A549 (cell line): ENCODE data around the gene HLA-DMB. TPM values are rescaled to one million over a fixed set of nuclear protein-coding genes. Genes with fewer than 3 reads are reported as not detected.

Experiments used
- CHD2 ChIP-seq: fragments of 150-350 bp; IDR thresholded peaks from 2 replicates; pipeline ENCODE4 v1.6.1; 2014; ENCODE audit warnings: low read length; ENCODE audit not compliant: partially characterized antibody
- EHF ChIP-seq: fragments of 250-450 bp; sonication (Bioruptor Pico); IDR thresholded peaks from 2 replicates; pipeline ENCODE4 v1.5.0; 2020; ENCODE audit warnings: mild to moderate bottlenecking
- EP300 ChIP-seq, 2 experiments: fragments of >200 bp; sonication (Bioruptor Twin); formaldehyde crosslinking; IDR thresholded peaks; 2 replicates in 1 of 2; 3 replicates in 1 of 2; pipeline ENCODE4 v1.6.1; 2016 to 2017
- FOSB ChIP-seq: fragments of 250-450 bp; sonication (Bioruptor Pico); IDR thresholded peaks from 2 replicates; pipeline ENCODE4 v1.5.0; 2020; ENCODE audit warnings: mild to moderate bottlenecking, moderate library complexity
- GATA3 ChIP-seq: IDR thresholded peaks from 2 replicates; pipeline ENCODE4 v1.6.1; 2012; ENCODE audit warnings: borderline replicate concordance
- JUN ChIP-seq, 2 experiments: fragments of >200 bp; sonication (Bioruptor Twin); formaldehyde crosslinking; IDR thresholded peaks; 2 replicates in 1 of 2; 3 replicates in 1 of 2; pipeline ENCODE4 v1.6.1; 2016 to 2017
- MYC ChIP-seq: IDR thresholded peaks from 2 replicates; pipeline ENCODE4 v1.6.1; 2012; ENCODE audit warnings: mild to moderate bottlenecking, inconsistent platforms, low read length, improper control_type of control experiment, borderline replicate concordance
- NPAS2 ChIP-seq: fragments of 250-450 bp; sonication (Bioruptor Pico); IDR thresholded peaks from 2 replicates; pipeline ENCODE4 v1.8.0; 2022; ENCODE audit warnings: mild to moderate bottlenecking, moderate library complexity, borderline replicate concordance
- PHF8 ChIP-seq: fragments of 200-600 bp; sonication (generic); IDR thresholded peaks from 2 replicates; pipeline ENCODE4 v1.6.1; 2016; ENCODE audit warnings: low read depth, mild to moderate bottlenecking, antibody characterized with exemption, moderate library complexity, borderline replicate concordance
- POLR2A ChIP-seq: IDR thresholded peaks from 2 replicates; pipeline ENCODE4 v1.6.1; 2012; ENCODE audit warnings: mild to moderate bottlenecking, low read length
- POLR2AphosphoS2 ChIP-seq: conservative IDR thresholded peaks from 2 replicates; pipeline ENCODE4 v1.6.1; 2012; ENCODE audit warnings: low read length, improper control_type of control experiment, inconsistent platforms
- SMC3 ChIP-seq: fragments of >200 bp; sonication (Bioruptor Twin); formaldehyde crosslinking; IDR thresholded peaks from 3 replicates; pipeline ENCODE4 v1.6.1; 2018; ENCODE audit warnings: inconsistent platforms
- SREBF2 ChIP-seq: fragments of 450-650 bp; IDR thresholded peaks from 2 replicates; pipeline ENCODE4 v1.6.1; 2014; ENCODE audit warnings: mild to moderate bottlenecking, moderate library complexity
- ZFP36 ChIP-seq: fragments of 450-650 bp; IDR thresholded peaks from 2 replicates; pipeline ENCODE4 v1.6.1; 2014; ENCODE audit warnings: borderline replicate concordance; ENCODE audit not compliant: partially characterized antibody
- polyA plus RNA-seq, 4 experiments: library from polyadenylated mRNA; depleted of rRNA in 3 of 4; stranded (reverse); fragments of >200 nt; fragmentation: RNase III in 1 of 4; extraction: RNeasy Plus Mini Kit Qiagen cat#74134 plus additional on column Dnase treatment in 1 of 4; gene quantifications; 2 replicates in 3 of 4; 3 replicates in 1 of 4; pipeline ENCODE4 v1.2.3, GENCODE V29; 2011 to 2017
- TF ChIP-seq, protein P1 (sequence below): fragments of 200-600 bp; sonication (generic); IDR thresholded peaks from 2 replicates; pipeline ENCODE4 v1.6.1; 2016; ENCODE audit warnings: antibody characterized with exemption, mild to moderate bottlenecking, moderate library complexity
- TF ChIP-seq, protein P2 (sequence below): IDR thresholded peaks from 2 replicates; pipeline ENCODE4 v1.6.1; 2012; ENCODE audit warnings: low read depth, borderline replicate concordance
- TF ChIP-seq, protein P3 (sequence below): fragments of >200 bp; sonication (Bioruptor Twin); formaldehyde crosslinking; IDR thresholded peaks from 3 replicates; pipeline ENCODE4 v1.5.1; 2016
- TF ChIP-seq, protein P4 (sequence below): IDR thresholded peaks from 2 replicates; pipeline ENCODE4 v1.6.1; 2012
- TF ChIP-seq, protein P5 (sequence below): fragments of 150-350 bp; IDR thresholded peaks from 2 replicates; pipeline ENCODE4 v1.6.1; 2014; ENCODE audit warnings: low read depth, mild to moderate bottlenecking, low read length
- TF ChIP-seq, protein P6 (sequence below): IDR thresholded peaks from 2 replicates; pipeline ENCODE4 v1.6.1; 2012
- TF ChIP-seq, protein P7 (sequence below): fragments of 450-650 bp; IDR thresholded peaks from 2 replicates; pipeline ENCODE4 v1.6.1; 2014; ENCODE audit warnings: antibody characterized with exemption

Gene HLA-DMB
- polyA plus RNA-seq, 2 of the 4 experiments (the other 2 are of a cell fraction) = 3.7 to 14.3 TPM

DNA sequence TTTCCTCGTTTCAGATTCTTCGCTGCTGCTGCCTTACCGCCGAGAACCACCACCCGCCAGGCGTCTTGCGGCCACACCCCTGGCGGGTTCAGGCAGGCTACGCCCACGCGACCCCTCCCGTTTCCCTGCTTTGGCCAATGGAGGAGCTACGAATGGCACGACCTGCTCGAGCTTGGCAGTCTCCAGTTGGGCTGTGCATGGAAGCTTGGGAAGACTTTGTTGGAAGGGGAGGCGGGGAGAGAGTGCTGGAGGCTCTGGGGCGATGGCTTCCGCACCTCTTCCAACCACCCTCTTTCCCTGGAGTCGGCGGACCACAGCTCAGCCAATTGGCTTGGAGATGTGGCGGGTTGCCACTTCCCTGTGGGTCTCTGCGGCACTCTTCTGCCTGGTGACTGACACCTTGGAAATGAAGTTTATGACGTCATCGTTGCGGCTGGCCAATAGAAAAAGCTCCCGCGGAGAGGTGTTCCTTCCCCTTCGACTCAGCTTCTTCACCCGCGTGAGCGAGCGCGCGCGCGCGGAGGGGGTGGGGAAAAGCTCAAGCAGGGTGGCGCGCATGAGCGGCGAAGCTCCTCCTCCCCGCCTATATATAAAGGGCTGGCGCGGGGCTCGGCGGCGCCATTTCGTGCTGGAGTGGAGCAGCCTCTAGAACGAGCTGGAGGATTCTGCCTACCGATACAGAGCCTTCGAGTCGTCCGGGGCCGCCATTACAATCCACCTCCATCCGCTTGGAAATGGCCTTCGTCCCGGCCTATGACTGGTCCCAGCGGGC, 30.9 kb upstream of the HLA-DMB start (continued):
- TF ChIP-seq, protein P1, sequence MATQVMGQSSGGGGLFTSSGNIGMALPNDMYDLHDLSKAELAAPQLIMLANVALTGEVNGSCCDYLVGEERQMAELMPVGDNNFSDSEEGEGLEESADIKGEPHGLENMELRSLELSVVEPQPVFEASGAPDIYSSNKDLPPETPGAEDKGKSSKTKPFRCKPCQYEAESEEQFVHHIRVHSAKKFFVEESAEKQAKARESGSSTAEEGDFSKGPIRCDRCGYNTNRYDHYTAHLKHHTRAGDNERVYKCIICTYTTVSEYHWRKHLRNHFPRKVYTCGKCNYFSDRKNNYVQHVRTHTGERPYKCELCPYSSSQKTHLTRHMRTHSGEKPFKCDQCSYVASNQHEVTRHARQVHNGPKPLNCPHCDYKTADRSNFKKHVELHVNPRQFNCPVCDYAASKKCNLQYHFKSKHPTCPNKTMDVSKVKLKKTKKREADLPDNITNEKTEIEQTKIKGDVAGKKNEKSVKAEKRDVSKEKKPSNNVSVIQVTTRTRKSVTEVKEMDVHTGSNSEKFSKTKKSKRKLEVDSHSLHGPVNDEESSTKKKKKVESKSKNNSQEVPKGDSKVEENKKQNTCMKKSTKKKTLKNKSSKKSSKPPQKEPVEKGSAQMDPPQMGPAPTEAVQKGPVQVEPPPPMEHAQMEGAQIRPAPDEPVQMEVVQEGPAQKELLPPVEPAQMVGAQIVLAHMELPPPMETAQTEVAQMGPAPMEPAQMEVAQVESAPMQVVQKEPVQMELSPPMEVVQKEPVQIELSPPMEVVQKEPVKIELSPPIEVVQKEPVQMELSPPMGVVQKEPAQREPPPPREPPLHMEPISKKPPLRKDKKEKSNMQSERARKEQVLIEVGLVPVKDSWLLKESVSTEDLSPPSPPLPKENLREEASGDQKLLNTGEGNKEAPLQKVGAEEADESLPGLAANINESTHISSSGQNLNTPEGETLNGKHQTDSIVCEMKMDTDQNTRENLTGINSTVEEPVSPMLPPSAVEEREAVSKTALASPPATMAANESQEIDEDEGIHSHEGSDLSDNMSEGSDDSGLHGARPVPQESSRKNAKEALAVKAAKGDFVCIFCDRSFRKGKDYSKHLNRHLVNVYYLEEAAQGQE = peak; percentile 51
- TF ChIP-seq SREBF2 (no peak), POLR2A (peak; percentile 99), MYC (no peak; the same call in 1 of the 2 replicates), JUN (IDR thresholded peaks at IDR 0.05) (peak; percentile 98 to 99), ZFP36 (no peak), POLR2AphosphoS2 (0 out of 2 replicates have a peak, but pooled peaks have one; percentile 64), EP300 (IDR thresholded peaks at IDR 0.05) (no peak), EHF (CRISPR knock-in tag) (no peak), SMC3 (no peak), CHD2 (no peak), GATA3 (peak; percentile 32; the same call in 1 of the 2 replicates), PHF8 (no peak; the same call in none of the 2 replicates), FOSB (CRISPR knock-in tag) (peak; percentile 63; the same call in 1 of the 2 replicates), NPAS2 (CRISPR knock-in tag) (no peak)
- TF ChIP-seq, protein P2, sequence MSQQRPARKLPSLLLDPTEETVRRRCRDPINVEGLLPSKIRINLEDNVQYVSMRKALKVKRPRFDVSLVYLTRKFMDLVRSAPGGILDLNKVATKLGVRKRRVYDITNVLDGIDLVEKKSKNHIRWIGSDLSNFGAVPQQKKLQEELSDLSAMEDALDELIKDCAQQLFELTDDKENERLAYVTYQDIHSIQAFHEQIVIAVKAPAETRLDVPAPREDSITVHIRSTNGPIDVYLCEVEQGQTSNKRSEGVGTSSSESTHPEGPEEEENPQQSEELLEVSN = peak; percentile 97
- TF ChIP-seq, protein P3, sequence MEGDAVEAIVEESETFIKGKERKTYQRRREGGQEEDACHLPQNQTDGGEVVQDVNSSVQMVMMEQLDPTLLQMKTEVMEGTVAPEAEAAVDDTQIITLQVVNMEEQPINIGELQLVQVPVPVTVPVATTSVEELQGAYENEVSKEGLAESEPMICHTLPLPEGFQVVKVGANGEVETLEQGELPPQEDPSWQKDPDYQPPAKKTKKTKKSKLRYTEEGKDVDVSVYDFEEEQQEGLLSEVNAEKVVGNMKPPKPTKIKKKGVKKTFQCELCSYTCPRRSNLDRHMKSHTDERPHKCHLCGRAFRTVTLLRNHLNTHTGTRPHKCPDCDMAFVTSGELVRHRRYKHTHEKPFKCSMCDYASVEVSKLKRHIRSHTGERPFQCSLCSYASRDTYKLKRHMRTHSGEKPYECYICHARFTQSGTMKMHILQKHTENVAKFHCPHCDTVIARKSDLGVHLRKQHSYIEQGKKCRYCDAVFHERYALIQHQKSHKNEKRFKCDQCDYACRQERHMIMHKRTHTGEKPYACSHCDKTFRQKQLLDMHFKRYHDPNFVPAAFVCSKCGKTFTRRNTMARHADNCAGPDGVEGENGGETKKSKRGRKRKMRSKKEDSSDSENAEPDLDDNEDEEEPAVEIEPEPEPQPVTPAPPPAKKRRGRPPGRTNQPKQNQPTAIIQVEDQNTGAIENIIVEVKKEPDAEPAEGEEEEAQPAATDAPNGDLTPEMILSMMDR = no peak
- TF ChIP-seq, protein P4, sequence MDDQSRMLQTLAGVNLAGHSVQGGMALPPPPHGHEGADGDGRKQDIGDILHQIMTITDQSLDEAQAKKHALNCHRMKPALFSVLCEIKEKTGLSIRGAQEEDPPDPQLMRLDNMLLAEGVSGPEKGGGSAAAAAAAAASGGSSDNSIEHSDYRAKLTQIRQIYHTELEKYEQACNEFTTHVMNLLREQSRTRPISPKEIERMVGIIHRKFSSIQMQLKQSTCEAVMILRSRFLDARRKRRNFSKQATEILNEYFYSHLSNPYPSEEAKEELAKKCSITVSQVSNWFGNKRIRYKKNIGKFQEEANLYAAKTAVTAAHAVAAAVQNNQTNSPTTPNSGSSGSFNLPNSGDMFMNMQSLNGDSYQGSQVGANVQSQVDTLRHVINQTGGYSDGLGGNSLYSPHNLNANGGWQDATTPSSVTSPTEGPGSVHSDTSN = peak; percentile 57; the same call in 1 of the 2 replicates
- TF ChIP-seq, protein P5, sequence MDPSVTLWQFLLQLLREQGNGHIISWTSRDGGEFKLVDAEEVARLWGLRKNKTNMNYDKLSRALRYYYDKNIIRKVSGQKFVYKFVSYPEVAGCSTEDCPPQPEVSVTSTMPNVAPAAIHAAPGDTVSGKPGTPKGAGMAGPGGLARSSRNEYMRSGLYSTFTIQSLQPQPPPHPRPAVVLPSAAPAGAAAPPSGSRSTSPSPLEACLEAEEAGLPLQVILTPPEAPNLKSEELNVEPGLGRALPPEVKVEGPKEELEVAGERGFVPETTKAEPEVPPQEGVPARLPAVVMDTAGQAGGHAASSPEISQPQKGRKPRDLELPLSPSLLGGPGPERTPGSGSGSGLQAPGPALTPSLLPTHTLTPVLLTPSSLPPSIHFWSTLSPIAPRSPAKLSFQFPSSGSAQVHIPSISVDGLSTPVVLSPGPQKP = no peak
- TF ChIP-seq, protein P6, sequence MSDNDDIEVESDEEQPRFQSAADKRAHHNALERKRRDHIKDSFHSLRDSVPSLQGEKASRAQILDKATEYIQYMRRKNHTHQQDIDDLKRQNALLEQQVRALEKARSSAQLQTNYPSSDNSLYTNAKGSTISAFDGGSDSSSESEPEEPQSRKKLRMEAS = peak; percentile 85
- TF ChIP-seq, protein P7, sequence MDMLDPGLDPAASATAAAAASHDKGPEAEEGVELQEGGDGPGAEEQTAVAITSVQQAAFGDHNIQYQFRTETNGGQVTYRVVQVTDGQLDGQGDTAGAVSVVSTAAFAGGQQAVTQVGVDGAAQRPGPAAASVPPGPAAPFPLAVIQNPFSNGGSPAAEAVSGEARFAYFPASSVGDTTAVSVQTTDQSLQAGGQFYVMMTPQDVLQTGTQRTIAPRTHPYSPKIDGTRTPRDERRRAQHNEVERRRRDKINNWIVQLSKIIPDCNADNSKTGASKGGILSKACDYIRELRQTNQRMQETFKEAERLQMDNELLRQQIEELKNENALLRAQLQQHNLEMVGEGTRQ = peak; percentile 39; the same call in 1 of the 2 replicates
